Measurements from ENCODE around the gene PLEKHN1.
A peak's percentile ranks its signal among the peaks of the same experiment; 100 is the strongest.
"Not testable (repeated sequence)": the region's sequence is repeated elsewhere in the genome, so short reads cannot be mapped to it uniquely, and the experiment has no call there.

The PLEKHN1 gene

DNA sequence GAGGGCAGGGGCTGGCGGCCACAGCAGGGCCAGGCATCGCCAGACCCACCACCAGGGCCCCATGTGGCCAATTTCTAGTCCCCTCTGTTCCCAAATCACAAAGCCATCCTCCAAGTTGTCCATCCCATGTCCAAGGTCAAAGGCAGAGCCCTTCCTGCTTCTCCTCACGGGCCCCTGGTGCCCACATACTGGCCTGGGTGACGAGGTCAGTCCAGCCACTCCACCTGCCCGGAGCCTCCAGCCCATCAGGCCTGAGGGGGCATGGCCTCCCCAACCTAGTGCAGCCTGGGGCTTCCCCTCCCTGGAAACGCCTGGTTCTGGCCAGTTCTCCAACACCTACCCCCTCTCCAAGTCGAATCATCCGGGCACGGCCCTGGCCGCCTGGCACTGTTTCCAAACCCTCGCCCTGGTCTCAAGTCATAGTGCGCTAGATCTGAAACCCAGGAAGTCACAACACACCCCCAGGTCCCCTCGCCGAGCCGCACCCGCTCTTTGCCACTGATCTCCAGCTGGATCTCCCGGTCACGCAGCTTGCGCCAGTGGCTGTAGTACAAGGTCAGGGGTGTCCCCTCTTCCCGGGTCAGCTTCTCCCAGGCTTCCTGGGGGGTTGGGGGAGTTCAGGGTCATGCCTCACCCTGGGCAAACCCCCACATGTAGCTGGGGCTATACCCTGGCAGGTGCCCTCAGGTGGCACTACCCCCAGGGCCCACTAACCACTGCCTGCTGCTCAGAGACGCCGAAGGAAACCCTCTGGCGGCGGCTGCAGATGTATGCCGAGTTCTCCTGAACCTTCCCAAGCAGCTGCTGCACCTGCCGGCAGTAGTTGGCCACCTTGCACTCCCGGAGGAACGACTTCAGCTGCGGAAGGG is 20.4 kb upstream of the PLEKHN1 start:
- no peak for DNase-seq (ENCODE audit: extremely low read depth, low read depth)
- TF ChIP-seq, protein P1, sequence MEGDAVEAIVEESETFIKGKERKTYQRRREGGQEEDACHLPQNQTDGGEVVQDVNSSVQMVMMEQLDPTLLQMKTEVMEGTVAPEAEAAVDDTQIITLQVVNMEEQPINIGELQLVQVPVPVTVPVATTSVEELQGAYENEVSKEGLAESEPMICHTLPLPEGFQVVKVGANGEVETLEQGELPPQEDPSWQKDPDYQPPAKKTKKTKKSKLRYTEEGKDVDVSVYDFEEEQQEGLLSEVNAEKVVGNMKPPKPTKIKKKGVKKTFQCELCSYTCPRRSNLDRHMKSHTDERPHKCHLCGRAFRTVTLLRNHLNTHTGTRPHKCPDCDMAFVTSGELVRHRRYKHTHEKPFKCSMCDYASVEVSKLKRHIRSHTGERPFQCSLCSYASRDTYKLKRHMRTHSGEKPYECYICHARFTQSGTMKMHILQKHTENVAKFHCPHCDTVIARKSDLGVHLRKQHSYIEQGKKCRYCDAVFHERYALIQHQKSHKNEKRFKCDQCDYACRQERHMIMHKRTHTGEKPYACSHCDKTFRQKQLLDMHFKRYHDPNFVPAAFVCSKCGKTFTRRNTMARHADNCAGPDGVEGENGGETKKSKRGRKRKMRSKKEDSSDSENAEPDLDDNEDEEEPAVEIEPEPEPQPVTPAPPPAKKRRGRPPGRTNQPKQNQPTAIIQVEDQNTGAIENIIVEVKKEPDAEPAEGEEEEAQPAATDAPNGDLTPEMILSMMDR (IDR thresholded peaks at IDR 0.05; ENCODE audit: low read depth, low read length), result no peak

DNA sequence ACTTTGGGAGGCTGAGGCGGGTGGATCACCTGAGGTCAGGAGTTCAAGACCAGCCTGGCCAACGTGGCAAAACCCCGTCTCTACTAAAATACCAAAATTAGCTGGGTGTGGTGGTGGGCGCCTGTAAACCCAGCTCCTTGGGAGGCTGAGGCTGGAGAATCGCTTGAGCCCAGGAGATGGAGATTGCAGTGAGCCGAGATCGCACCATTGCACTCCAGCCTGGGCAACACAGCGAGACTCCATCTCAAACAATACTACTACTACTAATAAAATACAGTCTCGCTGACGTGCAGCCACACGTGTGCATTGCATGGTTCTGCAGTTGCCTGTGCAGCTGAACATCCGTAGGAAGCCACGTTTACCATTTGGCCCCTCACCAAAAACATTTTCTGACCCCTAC is 19.5 kb upstream of the PLEKHN1 start:
- DNase-seq (ENCODE audit: extremely low read depth, low read depth), result not testable (repeated sequence)

DNA sequence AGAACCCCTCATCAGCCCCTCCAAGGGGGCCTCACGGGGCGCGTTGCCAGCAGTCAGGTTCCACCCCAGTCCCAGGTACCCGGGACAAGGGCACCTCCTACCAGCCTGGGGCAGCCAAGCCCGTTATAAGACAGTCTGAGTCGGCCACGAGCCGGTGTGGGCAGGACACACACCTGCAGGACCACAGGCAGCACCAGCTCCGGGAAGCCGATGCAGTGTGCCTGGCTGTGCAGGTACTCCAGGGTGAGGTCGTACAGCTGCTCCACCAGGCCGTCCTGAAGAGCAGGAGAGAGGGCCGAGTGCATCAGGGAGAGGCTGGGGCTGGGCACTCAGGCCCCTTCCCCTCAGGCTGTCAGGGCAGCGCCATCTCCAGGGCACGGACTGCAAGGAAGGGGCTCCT is 18.3 kb upstream of the PLEKHN1 start:
- TF ChIP-seq, protein P1 (IDR thresholded peaks at IDR 0.05; ENCODE audit: low read depth, low read length), result no peak
- DNase-seq (ENCODE audit: extremely low read depth, low read depth), result no peak

DNA sequence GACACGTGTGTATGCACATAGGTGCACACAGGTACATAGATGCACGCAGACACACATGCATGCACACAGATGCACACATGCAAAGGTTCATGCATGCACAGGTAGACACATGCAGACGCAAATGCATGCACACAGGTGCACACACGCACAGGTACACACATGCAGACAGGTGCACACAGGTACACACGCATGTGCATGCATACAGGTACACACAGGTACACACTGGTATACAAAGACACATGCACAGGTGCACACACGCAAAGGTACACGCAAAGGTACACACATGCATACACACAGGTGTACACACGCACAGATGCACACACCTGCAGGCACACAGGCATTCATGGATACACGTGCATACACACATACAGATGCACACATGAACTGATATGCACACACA is 16.0 kb upstream of the PLEKHN1 start:
- TF ChIP-seq, protein P1 (IDR thresholded peaks at IDR 0.05; ENCODE audit: low read depth, low read length), result no peak
- no peak for DNase-seq (ENCODE audit: extremely low read depth, low read depth)

DNA sequence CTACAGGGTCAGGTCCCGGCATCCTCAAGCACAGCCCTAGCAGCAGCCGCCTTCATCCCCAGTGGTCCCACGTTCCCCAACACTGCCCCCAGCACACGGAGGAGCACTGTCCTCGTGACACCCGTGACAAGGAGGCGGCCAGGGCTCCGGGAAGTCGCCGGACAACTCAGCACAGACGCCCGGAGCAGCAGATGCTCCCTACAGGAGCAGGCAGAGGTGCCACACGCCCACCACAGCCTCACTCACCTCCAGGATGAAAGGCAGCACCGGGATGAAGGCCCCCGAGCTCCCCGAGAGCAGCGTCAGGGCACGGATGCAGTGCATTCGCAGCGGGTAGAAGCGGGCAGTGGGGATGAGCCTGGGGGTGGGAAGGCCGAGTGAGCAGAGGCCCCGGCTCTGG is 15.4 kb upstream of the PLEKHN1 start:
- no peak for DNase-seq (ENCODE audit: extremely low read depth, low read depth)

DNA sequence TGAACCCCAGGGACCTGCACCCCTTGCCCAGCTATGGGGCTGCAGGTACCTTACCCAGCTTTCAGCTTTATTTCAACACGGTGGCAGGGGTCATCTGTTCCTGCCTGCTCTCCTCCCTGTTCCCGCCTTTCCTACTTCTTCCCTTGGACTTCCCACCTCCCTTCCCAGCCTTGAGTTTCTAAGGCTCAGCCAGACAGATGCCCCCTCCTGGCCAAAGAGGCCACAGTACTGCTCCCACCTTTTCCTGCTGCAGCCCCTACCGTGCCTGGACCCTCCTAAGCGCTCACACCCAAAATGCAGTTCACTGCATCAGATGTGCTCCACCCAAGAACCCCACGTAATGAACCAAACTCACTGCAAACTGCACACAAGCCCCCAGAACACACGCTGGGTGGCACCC is 14.9 kb upstream of the PLEKHN1 start:
- no peak for DNase-seq (ENCODE audit: extremely low read depth, low read depth)
- TF ChIP-seq, protein P1 (IDR thresholded peaks at IDR 0.05; ENCODE audit: low read depth, low read length), result peak; percentile 33

More for the DNA sequence above, 15.4 kb upstream of the PLEKHN1 start:
- TF ChIP-seq, protein P1 (IDR thresholded peaks at IDR 0.05; ENCODE audit: low read depth, low read length), result no peak

DNA sequence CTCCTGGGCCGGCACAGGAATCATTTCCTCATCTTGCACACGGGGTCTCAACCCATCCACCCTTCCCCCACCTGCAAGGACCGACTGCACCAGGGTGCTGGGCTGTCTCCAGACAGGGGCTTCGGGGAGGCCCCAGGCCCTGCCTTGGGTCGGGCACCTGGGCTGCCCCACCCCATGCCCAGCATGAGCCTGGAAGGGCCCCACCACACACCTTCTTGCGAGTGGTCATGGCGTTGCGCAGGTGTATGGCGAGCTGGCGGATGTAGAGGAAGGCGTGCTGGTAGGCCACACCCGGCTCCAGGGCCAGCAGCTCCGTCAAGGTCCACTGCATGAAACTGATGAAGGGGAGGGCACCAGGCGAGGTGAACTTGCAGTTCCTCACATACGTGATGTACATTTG is 14.1 kb upstream of the PLEKHN1 start:
- TF ChIP-seq, protein P1 (IDR thresholded peaks at IDR 0.05; ENCODE audit: low read depth, low read length), result no peak
- no peak for DNase-seq (ENCODE audit: extremely low read depth, low read depth)

DNA sequence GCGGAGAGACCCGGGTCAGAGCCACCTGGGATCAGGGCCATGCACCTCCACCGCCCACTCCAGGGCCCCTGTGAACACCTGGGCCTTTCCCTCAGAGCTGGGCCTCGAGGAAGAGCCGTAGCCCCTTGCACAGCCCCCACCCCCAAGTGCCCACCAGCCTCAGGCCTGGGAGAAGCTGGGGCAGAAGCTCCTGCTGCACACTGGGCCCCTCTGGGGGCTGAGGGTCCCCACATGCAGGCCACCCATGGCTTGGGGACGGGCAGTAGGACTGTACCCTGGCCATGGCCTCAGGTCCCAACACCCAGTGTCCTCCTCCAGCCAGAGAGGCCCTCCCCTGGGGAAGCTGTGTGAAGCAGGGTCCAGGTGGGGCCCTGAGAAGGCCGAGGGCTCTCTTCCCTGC is 13.7 kb upstream of the PLEKHN1 start:
- DNase-seq (ENCODE audit: extremely low read depth, low read depth), result no peak
- TF ChIP-seq, protein P1 (IDR thresholded peaks at IDR 0.05; ENCODE audit: low read depth, low read length), result no peak
